ENCODE measurements around the gene PANX2. TPM values are rescaled to one million over a fixed set of nuclear protein-coding genes. Genes with fewer than 3 reads are reported as not detected.

The PANX2 gene
- total and polyA plus RNA-seq, 2 of the 4 experiments (the other 2 are of a cell fraction) = 0.18 to 1.7 TPM

DNA sequence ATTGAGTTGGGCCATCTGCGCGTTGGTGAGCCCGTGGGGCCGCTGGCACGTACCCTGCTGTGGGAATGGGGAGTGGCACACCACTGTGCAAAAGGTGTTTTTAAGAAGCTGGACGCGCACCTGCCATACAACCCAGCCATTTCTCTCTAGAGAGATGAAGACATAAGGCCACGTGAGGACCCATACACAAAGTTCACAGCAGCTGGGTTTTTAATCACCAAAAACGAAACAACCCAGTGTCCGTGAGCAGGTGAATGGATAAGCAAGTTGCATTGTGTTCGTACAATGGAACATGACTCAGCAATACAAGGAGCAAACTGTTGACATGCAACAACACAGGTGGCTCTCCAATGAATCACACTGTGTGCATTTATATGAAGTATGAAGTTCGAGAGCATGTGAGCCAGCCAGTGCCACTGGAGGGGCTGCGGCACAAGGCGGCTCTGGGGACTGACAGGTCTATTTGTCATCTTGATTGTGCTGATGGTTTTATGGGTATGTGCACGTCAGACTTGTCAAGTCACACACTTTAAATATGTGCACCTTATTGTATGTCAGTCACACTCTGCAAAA lies 30.6 kb upstream of the PANX2 start:
- H3K27me3 ChIP-seq (ENCODE audit: control insufficient read depth, insufficient read depth, low read length) = peaks cover 4% of the 10 kb centered on the region
- intact Hi-C loops (cut with micrococcal nuclease) = loop anchor here (5.0 kb wide), 1 partner anchor 53 kb away; the partner anchor contains the start of gene MLC1
- H4K5ac ChIP-seq (ENCODE audit: low read depth, low read length) = no peak overlapping the region
- no peak overlapping the region for H3K9ac ChIP-seq (ENCODE audit: low read depth, low read length)
- no peak overlapping the region for H2AK9ac ChIP-seq (replicated peaks; ENCODE audit: low read depth, low read length, poor library complexity)
- H3K14ac ChIP-seq (replicated peaks; ENCODE audit: low read depth, low read length) = no peak overlapping the region
- H2BK15ac ChIP-seq (ENCODE audit: low read depth, low read length) = no peak overlapping the region
- H3K27ac ChIP-seq (ENCODE audit: insufficient read depth, low read length) = no peak overlapping the region
- H3K56ac ChIP-seq (ENCODE audit: extremely low read depth, insufficient read depth, low read length) = no peak overlapping the region
- no peak overlapping the region for H2AFZ ChIP-seq (replicated peaks; ENCODE audit: low read length, poor library complexity)
- no peaks in the 10 kb centered on the region for H3K9me3 ChIP-seq (ENCODE audit: control insufficient read depth, insufficient read depth, low read length)
- ATAC-seq (ENCODE audit: low read depth) (no peak), DNase-seq (no peak)
- WGBS, 2 experiments (ENCODE audit: extremely low coverage in 2 of 2, insufficient read length in 1 of 2) = 100% methylated on average over 1 of the region's 15 CpGs; no CpG with 5 or more reads in 1 of the 2 experiments
- H3K9me1 ChIP-seq (ENCODE audit: insufficient read depth, low read length) = peaks cover 2% of the 10 kb centered on the region; the same call in 1 of the 2 replicates
- H4K91ac ChIP-seq (ENCODE audit: insufficient read depth, low read depth, low read length) = no peak overlapping the region
- H2BK120ac ChIP-seq (ENCODE audit: low read depth, low read length) = no peak overlapping the region
- H3K4me3 ChIP-seq (ENCODE audit: insufficient read depth, low read depth, low read length) = no peak overlapping the region
- H3K79me1 ChIP-seq (ENCODE audit: low read depth in 1 of 2, low read length in 2 of 2) = no peaks in the 10 kb centered on the region
- H2BK20ac ChIP-seq (ENCODE audit: low read depth, low read length) = no peak overlapping the region
- no peak overlapping the region for H2BK5ac ChIP-seq (ENCODE audit: low read depth, low read length, poor library complexity, severe bottlenecking)
- H2AK5ac ChIP-seq (ENCODE audit: low read depth, low read length) = no peak overlapping the region
- no TSS peak for BruUV-seq (replicated peaks)
- H3K4me1 ChIP-seq (ENCODE audit: control insufficient read depth, insufficient read depth, low read length) = peaks cover 18% of the 10 kb centered on the region
- in situ Hi-C loops (cut with MboI; ENCODE audit: low sequenced_read_pairs) = no loop called here
- no peak overlapping the region for H3K18ac ChIP-seq (ENCODE audit: low read depth, low read length)
- no peak overlapping the region for H4K8ac ChIP-seq (ENCODE audit: low read depth in 2 of 2, low read length in 2 of 2)
- CTCF ChIA-PET = no interaction called here
- dilution Hi-C loops (cut with HindIII; ENCODE audit: low sequenced_read_pairs, unreplicated experiment) = no loop called here
- no peak overlapping the region for H3K4me2 ChIP-seq (ENCODE audit: low read depth, low read length)
- H3K4ac ChIP-seq (ENCODE audit: low read depth, low read length) = no peak overlapping the region
- H4K20me1 ChIP-seq (ENCODE audit: insufficient read depth, low read length) = peaks cover 11% of the 10 kb centered on the region
- TF ChIP-seq NFE2L2 (IDR thresholded peaks at IDR 0.05; ENCODE audit: low read depth, low read length) (peak; percentile 88), SMC3 (IDR thresholded peaks at IDR 0.05; ENCODE audit: low read depth, low read length) (no peak)
- H3K23ac ChIP-seq (ENCODE audit: low read depth, low read length) = no peak overlapping the region
- peaks cover 11% of the 10 kb centered on the region; the same call in 1 of the 2 replicates for H3K36me3 ChIP-seq (ENCODE audit: control insufficient read depth, insufficient read depth, low read length)
- POLR2A ChIA-PET (ENCODE audit: unreplicated experiment) = no interaction called here

Measured in IMR-90 (cell line).